Neuronal stem cell (in vitro differentiated cells): Measurements from ENCODE around the gene TICRR.

Experiments
- DNase-seq: peaks from one replicate; pipeline ENCODE4 v3.0.0-alpha.2; 2013; ENCODE audit warnings: low spot score
- H2AFZ ChIP-seq: one replicate; pipeline ENCODE4 v1.6.1; 2013; ENCODE audit warnings: mild to moderate bottlenecking, low read length, inconsistent platforms
- H2AK5ac ChIP-seq: 2 replicates; pipeline ENCODE4 v1.6.1; 2013; ENCODE audit warnings: low read depth, mild to moderate bottlenecking, inconsistent platforms, low read length, moderate library complexity, mixed read lengths
- H2BK120ac ChIP-seq: 2 replicates; pipeline ENCODE4 v1.6.1; 2013; ENCODE audit warnings: low read depth, mild to moderate bottlenecking, inconsistent platforms, low read length, moderate library complexity, mixed read lengths
- H2BK12ac ChIP-seq: one replicate; pipeline ENCODE4 v1.6.1; 2013; ENCODE audit warnings: low read length, inconsistent platforms
- H2BK15ac ChIP-seq: 2 replicates; pipeline ENCODE4 v1.6.1; 2013; ENCODE audit warnings: mild to moderate bottlenecking, low read length, inconsistent platforms, mixed read lengths
- H2BK5ac ChIP-seq: one replicate; pipeline ENCODE4 v1.6.1; 2013; ENCODE audit warnings: inconsistent platforms, mild to moderate bottlenecking, low read length, moderate library complexity
- H3K14ac ChIP-seq: one replicate; pipeline ENCODE4 v1.6.1; 2013; ENCODE audit warnings: low read length, inconsistent platforms
- H3K18ac ChIP-seq: 2 replicates; pipeline ENCODE4 v1.6.1; 2013; ENCODE audit warnings: low read length, inconsistent platforms
- H3K23ac ChIP-seq: 2 replicates; pipeline ENCODE4 v1.6.1; 2013; ENCODE audit warnings: low read depth, mild to moderate bottlenecking, mixed read lengths, low read length, inconsistent platforms; ENCODE audit not compliant: poor library complexity
- H3K27ac ChIP-seq: replicated peaks from 3 replicates; pipeline ENCODE4 v1.5.1; 2013; ENCODE audit warnings: low read length, inconsistent platforms
- H3K27me3 ChIP-seq, 3 experiments: 2 replicates each; pipeline ENCODE4 v1.6.1; 2013; ENCODE audit warnings: low read length in 3 of 3, mild to moderate bottlenecking in 2 of 3, inconsistent platforms in 1 of 3, low read depth in 1 of 3, mixed read lengths in 1 of 3, moderate library complexity in 1 of 3; ENCODE audit not compliant: control insufficient read depth in 3 of 3, insufficient read depth in 3 of 3
- H3K36me3 ChIP-seq, 2 donors: replicated peaks in 1 of 2; 2 replicates each; pipeline ENCODE4 v1.6.1; 2013; ENCODE audit warnings: low read length in 2 of 2; ENCODE audit not compliant: control insufficient read depth in 2 of 2, insufficient read depth in 2 of 2
- H3K4ac ChIP-seq: 2 replicates; pipeline ENCODE4 v1.6.1; 2013; ENCODE audit warnings: inconsistent platforms, mild to moderate bottlenecking, low read length, moderate library complexity
- H3K4me1 ChIP-seq, 2 donors: 1 replicate in 1 of 2; 2 replicates in 1 of 2; pipeline ENCODE4 v1.6.1; 2013; ENCODE audit warnings: low read length in 2 of 2, low read depth in 1 of 2; ENCODE audit not compliant: control insufficient read depth in 2 of 2, insufficient read depth in 1 of 2
- H3K4me2 ChIP-seq: one replicate; pipeline ENCODE4 v1.6.1; 2013; ENCODE audit warnings: mild to moderate bottlenecking, low read length, inconsistent platforms; ENCODE audit not compliant: insufficient read depth, poor library complexity, severe bottlenecking
- H3K4me3 ChIP-seq, 2 donors: 2 replicates each; pipeline ENCODE4 v1.5.1; 2013; ENCODE audit warnings: low read length in 2 of 2, mild to moderate bottlenecking in 2 of 2, inconsistent platforms in 1 of 2, moderate library complexity in 1 of 2
- H3K79me1 ChIP-seq: one replicate; pipeline ENCODE4 v1.6.1; 2013; ENCODE audit warnings: low read depth, mild to moderate bottlenecking, inconsistent platforms, low read length, moderate library complexity
- H3K9ac ChIP-seq: one replicate; pipeline ENCODE4 v1.6.1; 2013; ENCODE audit warnings: mild to moderate bottlenecking, low read depth, low read length, inconsistent platforms; ENCODE audit not compliant: poor library complexity
- H3K9me3 ChIP-seq, 2 donors: replicated peaks in 1 of 2; 2 replicates each; pipeline versions ENCODE3 to v1.6.1; 2013; ENCODE audit warnings: low read length in 2 of 2, mild to moderate bottlenecking in 2 of 2, inconsistent platforms in 1 of 2, low read depth in 1 of 2, mixed read lengths in 1 of 2, moderate library complexity in 1 of 2; ENCODE audit not compliant: control insufficient read depth in 2 of 2, insufficient read depth in 1 of 2
- H4K8ac ChIP-seq: one replicate; pipeline ENCODE4 v1.6.1; 2013; ENCODE audit warnings: low read depth, mild to moderate bottlenecking, inconsistent platforms, low read length, moderate library complexity
- H4K91ac ChIP-seq: one replicate; pipeline ENCODE4 v1.6.1; 2013; ENCODE audit warnings: low read length, low read depth, mild to moderate bottlenecking, inconsistent platforms; ENCODE audit not compliant: poor library complexity
- WGBS, 2 donors: extraction: QIAGEN DNeasy Blood & Tissue Kit; methylation state at CpG; one replicate each; pipeline ENCODE4 v1.1.7; 2013; ENCODE audit warnings: missing lambda C conversion rate in 2 of 2, mixed read lengths in 1 of 2; ENCODE audit not compliant: insufficient read length in 2 of 2, insufficient replicate concordance in 1 of 2; ENCODE audit errors: extremely low coverage in 2 of 2; 5-methylcytosine and 5-hydroxymethylcytosine counted together

Gene TICRR

GRCh38 chr15:89628301-89628700, 53.0 kb downstream of the TICRR start:
- no peak overlapping the region for H3K4me2 ChIP-seq
- no peak for DNase-seq
- H2BK5ac ChIP-seq: no peak overlapping the region
- H2BK120ac ChIP-seq: no peak overlapping the region
- no peak overlapping the region for H2BK15ac ChIP-seq
- H4K8ac ChIP-seq: no peak overlapping the region
- peaks cover 86 to 98% of the 10 kb centered on the region in 2 donors for H3K36me3 ChIP-seq
- no peaks in the 10 kb centered on the region for H3K27me3 ChIP-seq
- no CpG with 5 or more reads among the region's 21 CpGs for WGBS, 2 donors
- no peak overlapping the region for H3K23ac ChIP-seq
- no peak overlapping the region for H3K4me3 ChIP-seq
- H3K14ac ChIP-seq: no peak overlapping the region
- H3K4me1 ChIP-seq: no peaks in the 10 kb centered on the region
- H3K18ac ChIP-seq: no peak overlapping the region
- no peak overlapping the region for H3K9ac ChIP-seq
- H2AFZ ChIP-seq: no peak overlapping the region
- no peak overlapping the region for H4K91ac ChIP-seq
- H3K27ac ChIP-seq: no peak overlapping the region
- no peak overlapping the region for H2AK5ac ChIP-seq
- H2BK12ac ChIP-seq: no peak overlapping the region
- H3K79me1 ChIP-seq: no peaks in the 10 kb centered on the region
- H3K9me3 ChIP-seq: peaks cover 9 to 26% of the 10 kb centered on the region in 2 donors
- H3K4ac ChIP-seq: no peak overlapping the region

- no peak for DNase-seq
- Histone ChIP-seq H2BK120ac (no peak overlapping the region), H3K9me3 (peaks cover 15 to 31% of the 10 kb centered on the region in 2 donors), H3K4me1 (no peaks in the 10 kb centered on the region), H3K27me3 (no peaks in the 10 kb centered on the region), H2BK12ac (no peak overlapping the region), H2AK5ac (no peak overlapping the region), H2AFZ (no peak overlapping the region), H2BK5ac (no peak overlapping the region), H3K9ac (no peak overlapping the region), H3K4me2 (no peak overlapping the region), H4K8ac (no peak overlapping the region), H3K4me3 (no peak overlapping the region), H3K27ac (no peak overlapping the region), H3K79me1 (no peaks in the 10 kb centered on the region), H3K23ac (no peak overlapping the region), H3K4ac (no peak overlapping the region), H3K14ac (no peak overlapping the region), H3K36me3 (peaks cover 85 to 96% of the 10 kb centered on the region in 2 donors), H4K91ac (no peak overlapping the region), H3K18ac (no peak overlapping the region), H2BK15ac (no peak overlapping the region)
- WGBS, 2 donors: no CpG with 5 or more reads among the region's 30 CpGs
Measured at GRCh38 chr15:89628806-89629715, 53.8 kb downstream of the TICRR start.

- H3K23ac ChIP-seq: no peak overlapping the region
- no peak overlapping the region for H3K27ac ChIP-seq
- no peaks in the 10 kb centered on the region for H3K4me1 ChIP-seq
- no peaks in the 10 kb centered on the region for H3K79me1 ChIP-seq
- peaks cover 15 to 31% of the 10 kb centered on the region in 2 donors for H3K9me3 ChIP-seq
- H2AFZ ChIP-seq: no peak overlapping the region
- H3K4me2 ChIP-seq: no peak overlapping the region
- no peak overlapping the region for H3K14ac ChIP-seq
- DNase-seq: no peak
- no peak overlapping the region for H4K8ac ChIP-seq
- peaks cover 77 to 89% of the 10 kb centered on the region in 2 donors for H3K36me3 ChIP-seq
- H3K4me3 ChIP-seq: no peak overlapping the region
- WGBS, 2 donors: no CpG with 5 or more reads among the region's 5 CpGs
- H3K9ac ChIP-seq: no peak overlapping the region
- no peak overlapping the region for H2BK120ac ChIP-seq
- no peak overlapping the region for H4K91ac ChIP-seq
- H3K18ac ChIP-seq: no peak overlapping the region
- no peaks in the 10 kb centered on the region for H3K27me3 ChIP-seq
- H2BK12ac ChIP-seq: no peak overlapping the region
- no peak overlapping the region for H2AK5ac ChIP-seq
- no peak overlapping the region for H2BK5ac ChIP-seq
- H3K4ac ChIP-seq: no peak overlapping the region
- no peak overlapping the region for H2BK15ac ChIP-seq
Measured at GRCh38 chr15:89629829-89630228, 54.6 kb downstream of the TICRR start.

- Histone ChIP-seq H3K79me1 (no peaks in the 10 kb centered on the region), H2BK5ac (no peak overlapping the region), H3K14ac (no peak overlapping the region), H3K4me1 (no peaks in the 10 kb centered on the region), H3K23ac (no peak overlapping the region), H3K4ac (no peak overlapping the region), H3K18ac (no peak overlapping the region), H3K36me3 (peaks cover 74 to 84% of the 10 kb centered on the region in 2 donors), H3K9me3 (peaks cover 15 to 31% of the 10 kb centered on the region in 2 donors), H4K91ac (no peak overlapping the region), H2BK15ac (no peak overlapping the region), H2BK120ac (no peak overlapping the region), H2AK5ac (no peak overlapping the region), H3K4me3 (no peak overlapping the region), H4K8ac (peak overlapping the region; percentile 84), H3K27ac (no peak overlapping the region), H3K9ac (no peak overlapping the region), H2AFZ (no peak overlapping the region), H2BK12ac (no peak overlapping the region), H3K4me2 (no peak overlapping the region), H3K27me3 (no peaks in the 10 kb centered on the region)
- no CpG with 5 or more reads among the region's 14 CpGs for WGBS, 2 donors
- no peak for DNase-seq
Measured at GRCh38 chr15:89630260-89630659, 55.0 kb downstream of the TICRR start.
